ENCODE measurements around the gene MRPS5.

The MRPS5 gene

GRCh38 chr2:95059656-95060370 lies 61.8 kb downstream of the MRPS5 start:
- no peak for DNase-seq (ENCODE audit: low read depth)

GRCh38 chr2:95058989-95059641 lies 62.5 kb downstream of the MRPS5 start:
- no peak for DNase-seq (ENCODE audit: low read depth)

- no peak for DNase-seq (ENCODE audit: low read depth)
Measured at GRCh38 chr2:95058466-95058988, 63.1 kb downstream of the MRPS5 start.

- DNase-seq (ENCODE audit: low read depth), result no peak
Measured at GRCh38 chr2:95057535-95058370, 63.9 kb downstream of the MRPS5 start.

- no peak for DNase-seq (ENCODE audit: low read depth)
Measured at GRCh38 chr2:95056461-95057459, 64.8 kb downstream of the MRPS5 start.

GRCh38 chr2:95056044-95056443 lies 65.6 kb downstream of the MRPS5 start:
- DNase-seq (ENCODE audit: low read depth), result no peak

GRCh38 chr2:95055262-95055661 lies 66.3 kb downstream of the MRPS5 start:
- DNase-seq (ENCODE audit: low read depth), result no peak

- DNase-seq (ENCODE audit: low read depth), result no peak
Measured at GRCh38 chr2:95054016-95054415, 67.6 kb downstream of the MRPS5 start.

- no peak for DNase-seq (ENCODE audit: low read depth)
Measured at GRCh38 chr2:95053543-95053942, 68.1 kb downstream of the MRPS5 start.

- no peak for DNase-seq (ENCODE audit: low read depth)
Measured at GRCh38 chr2:95052804-95053479, 68.7 kb downstream of the MRPS5 start.

GRCh38 chr2:95052307-95052706 lies 69.3 kb downstream of the MRPS5 start:
- DNase-seq (ENCODE audit: low read depth), result no peak

GRCh38 chr2:95051626-95052025 lies 70.0 kb downstream of the MRPS5 start:
- DNase-seq (ENCODE audit: low read depth), result no peak

GRCh38 chr2:95050385-95051300 lies 71.0 kb downstream of the MRPS5 start:
- no peak for DNase-seq (ENCODE audit: low read depth)

GRCh38 chr2:95049961-95050360 lies 71.6 kb downstream of the MRPS5 start:
- no peak for DNase-seq (ENCODE audit: low read depth)

- no peak for DNase-seq (ENCODE audit: low read depth)
Measured at GRCh38 chr2:95049683-95049955, 72.0 kb downstream of the MRPS5 start.

GRCh38 chr2:95048825-95049682 lies 72.6 kb downstream of the MRPS5 start:
- no peak for DNase-seq (ENCODE audit: low read depth)

- no peak for DNase-seq (ENCODE audit: low read depth)
Measured at GRCh38 chr2:95047629-95048510, 73.7 kb downstream of the MRPS5 start.

Data from GM04504 (cell line).